Jurkat, Clone E6-1 (cell line): ENCODE data around the gene RNU6-1.
A peak's percentile ranks its signal among the peaks of the same experiment; 100 is the strongest.

ENCODE experiments used
- DNase-seq: peaks from one replicate; pipeline ENCODE4 v3.0.0-alpha.2; 2011; ENCODE audit warnings: low read depth, low spot score
- H3K4me3 ChIP-seq: 2 replicates; pipeline ENCODE4 v1.5.1; 2011; ENCODE audit warnings: mild to moderate bottlenecking, low read length, control low read depth, moderate library complexity

The RNU6-1 gene

GRCh38 chr15:67806536-67806935 is 33.3 kb downstream of the RNU6-1 start:
- DNase-seq, result no peak
- no peak overlapping the region for H3K4me3 ChIP-seq

DNA sequence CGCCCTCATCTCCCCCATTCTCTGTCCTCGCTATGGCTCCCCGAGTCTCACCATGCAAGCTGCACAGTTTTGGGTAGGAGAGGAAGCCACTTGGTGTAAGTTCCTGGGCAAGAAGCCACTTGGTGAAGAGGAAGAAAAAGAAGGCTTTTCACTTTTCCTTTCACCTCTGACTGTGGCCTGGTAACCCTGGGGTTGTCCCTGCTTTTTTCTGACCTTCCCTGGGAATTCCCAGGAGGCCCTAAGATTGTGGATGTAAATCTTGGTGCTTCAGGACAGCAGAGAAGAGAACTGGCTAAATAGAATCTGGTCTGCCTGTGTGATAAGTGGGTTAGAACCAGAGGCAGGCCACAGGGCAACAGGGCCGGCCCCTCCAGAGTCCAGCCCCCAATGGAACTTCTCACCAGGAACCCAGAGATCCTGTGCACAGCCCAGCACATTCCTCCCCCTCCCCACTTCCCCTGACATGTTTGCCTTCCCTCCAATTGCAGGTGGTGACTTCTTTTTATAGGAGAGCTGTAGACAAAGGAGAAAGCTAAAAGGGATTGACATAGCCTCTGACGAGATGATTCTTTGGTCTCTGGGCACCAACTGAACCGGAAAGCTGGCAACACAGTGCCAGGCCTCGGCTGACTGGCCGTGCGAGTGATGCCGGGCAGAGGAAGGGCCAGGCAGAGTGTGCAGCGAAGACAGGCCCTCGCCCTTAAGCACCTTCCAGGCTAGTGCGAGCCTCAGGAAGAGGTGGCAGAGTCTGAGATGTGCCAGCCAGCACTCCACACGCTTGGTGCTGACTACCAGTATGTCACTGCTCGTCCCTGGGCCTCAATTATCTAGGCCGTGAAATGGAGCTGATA is 34.0 kb downstream of the RNU6-1 start:
- no peak overlapping the region for H3K4me3 ChIP-seq
- DNase-seq, result no peak

DNA sequence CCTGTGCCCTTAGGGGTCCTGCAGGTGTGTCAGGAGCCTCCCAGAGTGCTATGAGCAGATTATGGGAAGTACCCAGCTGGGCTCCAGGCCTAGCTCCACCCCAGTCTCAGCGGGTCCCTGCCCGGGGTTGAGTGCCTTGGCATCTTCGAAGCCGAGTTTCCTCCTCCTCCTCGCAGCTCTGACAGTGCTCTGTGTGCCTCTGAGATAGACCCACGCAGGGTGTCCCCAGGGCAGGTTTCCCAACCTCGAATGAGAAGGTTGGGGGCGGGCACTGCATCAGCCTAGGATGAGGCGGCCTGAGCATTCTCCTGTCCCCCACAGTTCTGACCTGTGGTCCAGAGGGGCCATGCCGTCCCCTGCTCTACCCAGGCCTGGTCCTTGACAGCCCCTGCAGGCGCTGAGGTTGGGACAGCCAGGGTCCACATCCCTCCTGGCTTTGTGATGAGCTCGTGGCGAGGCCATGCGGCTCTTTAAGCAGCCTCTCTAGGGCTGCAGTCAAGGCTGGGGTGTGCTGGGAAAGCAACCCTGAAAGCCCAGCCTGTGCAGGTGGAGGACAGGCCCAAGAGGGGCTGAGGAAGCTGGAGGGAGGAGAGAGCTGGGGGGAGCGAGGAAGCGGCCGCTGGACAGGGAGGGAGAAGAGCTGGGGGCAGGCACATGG is 34.7 kb downstream of the RNU6-1 start:
- H3K4me3 ChIP-seq, result no peak overlapping the region
- no peak for DNase-seq

- H3K4me3 ChIP-seq, result no peak overlapping the region
- no peak for DNase-seq
Observed at GRCh38 chr15:67803996-67804843, 35.6 kb downstream of the RNU6-1 start.

- no peak overlapping the region for H3K4me3 ChIP-seq
- DNase-seq, result no peak
Observed at GRCh38 chr15:67803299-67803698, 36.5 kb downstream of the RNU6-1 start.

DNA sequence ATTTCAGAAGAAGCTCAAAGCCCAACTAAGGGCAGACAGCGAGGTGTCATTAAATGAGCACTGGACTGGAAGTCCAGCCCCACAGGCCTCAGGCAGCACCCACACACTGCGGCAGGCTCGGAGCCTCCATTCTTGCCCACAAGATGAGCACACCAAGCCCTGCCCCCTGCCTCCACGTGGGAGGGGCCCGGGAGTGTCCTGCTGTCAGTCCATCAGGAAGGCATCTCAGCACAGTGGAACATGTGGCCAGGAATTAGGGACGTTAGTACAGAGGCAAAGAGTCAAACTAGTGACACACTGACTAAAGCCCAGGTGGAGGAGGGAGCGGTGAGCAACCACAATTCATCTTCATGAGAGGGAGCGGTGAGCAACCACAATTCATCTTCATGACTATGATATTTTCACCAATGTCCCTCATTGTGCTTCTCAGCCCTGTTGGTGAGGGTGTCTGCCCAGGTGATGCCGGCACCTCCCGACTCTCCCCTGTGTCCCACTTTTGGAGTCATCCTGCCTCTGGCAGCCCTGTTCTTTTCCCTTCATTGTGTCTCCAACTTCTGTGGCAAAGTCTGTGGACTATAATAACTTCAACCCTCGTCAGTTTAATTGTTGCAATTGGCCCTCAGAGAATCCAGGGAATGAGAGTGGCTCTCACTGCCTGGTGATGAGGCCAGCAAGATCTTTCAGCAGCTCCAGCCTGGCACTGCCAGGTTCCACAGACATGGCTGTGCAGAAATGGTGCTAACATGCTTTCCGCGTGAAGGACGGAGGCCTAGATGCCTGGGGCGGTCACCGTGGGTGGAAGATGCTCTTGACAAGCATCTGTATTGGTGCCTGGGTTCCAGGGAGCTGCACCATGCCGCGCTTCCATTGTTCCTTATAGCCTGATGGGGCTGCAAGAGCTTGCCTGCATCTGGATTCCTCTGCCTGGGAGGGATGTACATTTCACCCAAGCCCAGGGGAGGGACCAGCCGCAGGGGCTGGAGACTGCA is 37.6 kb downstream of the RNU6-1 start:
- H3K4me3 ChIP-seq, result no peak overlapping the region
- DNase-seq, result no peak

GRCh38 chr15:67801142-67801541 is 38.7 kb downstream of the RNU6-1 start:
- DNase-seq, result no peak

GRCh38 chr15:67799801-67800205 is 40.0 kb downstream of the RNU6-1 start:
- H3K4me3 ChIP-seq, result no peak overlapping the region
- no peak for DNase-seq

More at GRCh38 chr15:67801142-67801541, 38.7 kb downstream of the RNU6-1 start:
- H3K4me3 ChIP-seq, result no peak overlapping the region

DNA sequence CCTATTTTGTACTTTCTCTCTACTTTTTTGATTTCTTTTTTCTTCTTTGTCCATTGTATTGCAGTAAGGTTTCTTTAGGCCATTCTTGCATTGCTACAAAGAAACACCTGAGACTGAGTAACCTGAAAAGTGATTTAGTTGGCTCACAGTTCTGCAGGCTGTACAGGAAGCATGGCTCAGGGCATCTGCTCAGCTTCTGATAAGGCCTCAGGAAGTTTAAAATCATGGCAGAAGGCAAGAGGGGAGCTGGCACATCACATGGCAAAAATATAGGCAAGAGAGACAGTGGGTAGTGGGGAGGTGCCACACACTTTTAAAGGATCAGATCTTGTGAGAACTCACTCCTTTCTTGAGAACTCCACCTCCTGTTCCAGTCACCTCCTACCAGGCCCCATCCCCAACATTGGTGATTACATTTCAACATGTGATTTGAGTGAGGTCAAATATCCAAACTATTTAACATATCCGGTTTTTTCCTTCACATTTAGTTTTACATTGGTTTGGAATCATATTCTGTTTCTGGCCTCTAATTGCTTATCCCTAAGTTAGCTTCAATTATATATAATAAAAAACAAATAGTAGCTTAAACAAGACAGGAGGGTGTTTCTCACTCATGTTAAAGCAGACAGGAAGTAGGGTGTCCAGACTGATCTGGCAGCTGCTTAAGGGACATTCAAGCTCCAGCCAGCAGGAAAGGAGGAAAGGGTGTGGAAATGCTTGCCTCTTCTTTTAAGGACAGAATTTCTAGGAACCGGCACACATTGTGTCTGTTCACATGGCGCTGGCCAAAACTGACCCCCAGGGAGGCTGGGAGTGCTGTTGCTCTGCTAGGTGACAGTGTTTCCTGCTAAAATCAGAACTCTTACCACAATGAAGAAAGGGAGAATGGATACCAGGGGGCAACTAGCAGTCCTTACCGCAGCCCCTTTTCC is 43.4 kb downstream of the RNU6-1 start:
- H3K4me3 ChIP-seq, result no peak overlapping the region
- peak; percentile 59 for DNase-seq

GRCh38 chr15:67794832-67795574 is 44.8 kb downstream of the RNU6-1 start:
- DNase-seq, result no peak
- no peak overlapping the region for H3K4me3 ChIP-seq

DNA sequence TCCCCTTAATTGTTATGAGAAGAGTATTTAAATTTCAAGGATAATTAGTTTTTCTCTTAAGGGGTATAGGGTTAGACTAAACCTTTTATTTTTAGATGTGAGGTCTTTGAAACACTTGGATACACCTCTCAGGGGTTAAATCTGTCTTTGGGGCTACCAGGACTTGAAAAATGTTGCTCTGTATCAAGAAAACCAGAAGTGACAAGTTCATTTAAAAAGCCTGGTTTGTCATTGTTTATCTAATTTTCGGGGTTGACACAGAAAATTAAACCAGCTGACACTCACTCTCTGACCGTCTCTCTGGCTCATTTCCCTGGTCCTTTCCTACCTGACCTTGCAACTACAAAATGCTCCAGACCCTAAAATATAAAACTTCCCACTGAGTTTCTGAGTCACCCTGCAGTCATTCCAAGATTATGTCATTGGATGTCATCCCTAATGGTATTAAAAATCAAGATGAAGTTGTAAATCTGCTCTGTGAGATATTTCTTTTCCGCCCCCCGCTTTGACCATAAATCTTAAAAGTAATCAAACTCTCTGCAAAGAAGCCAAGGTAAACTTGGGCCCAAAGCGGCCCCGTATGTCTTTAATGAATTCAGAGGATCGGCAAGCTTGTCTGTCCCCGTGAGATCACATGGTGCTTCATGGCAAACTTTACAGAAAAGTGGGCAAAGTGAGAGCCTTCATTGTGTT is 47.4 kb downstream of the RNU6-1 start:
- H3K4me3 ChIP-seq, result no peak overlapping the region
- DNase-seq, result no peak

DNA sequence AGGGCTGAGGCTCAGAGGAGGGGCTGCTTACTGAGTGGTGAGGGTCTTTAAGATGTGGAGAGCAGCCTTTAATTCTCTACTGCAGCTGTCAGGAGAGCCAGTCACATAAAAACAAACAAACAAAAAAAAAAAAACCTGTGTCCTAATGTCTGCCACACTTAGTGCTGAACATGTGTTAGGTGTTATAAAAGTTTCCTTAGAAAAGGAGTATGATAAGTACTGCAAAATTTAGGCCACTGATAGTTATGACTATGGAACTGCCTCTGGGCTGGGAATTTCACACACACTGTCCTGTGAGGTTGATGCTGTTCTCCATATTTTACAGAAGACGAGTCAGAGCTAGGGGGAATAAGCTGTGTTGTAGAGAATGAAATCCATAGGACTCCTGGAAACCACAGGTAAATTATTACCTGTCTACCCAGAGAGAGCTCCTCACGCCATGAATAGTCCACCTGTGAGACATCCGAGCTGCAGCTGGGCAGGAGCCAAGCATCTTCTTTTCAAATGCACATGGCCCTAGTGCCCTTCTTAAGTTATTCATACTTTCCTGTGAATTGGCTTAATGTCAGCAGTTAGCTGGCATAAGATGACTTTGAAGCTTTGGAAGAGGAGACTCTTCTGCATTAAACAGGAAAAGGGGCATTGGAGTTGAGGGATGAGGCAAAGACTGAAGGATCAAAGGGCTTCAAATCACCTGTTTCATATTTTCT is 49.1 kb downstream of the RNU6-1 start:
- no peak for DNase-seq
- H3K4me3 ChIP-seq, result no peak overlapping the region
